ENCODE results near the gene ACVRL1. TPM values are rescaled to one million over a fixed set of nuclear protein-coding genes. Genes with fewer than 3 reads are reported as not detected.
A peak's percentile ranks its signal among the peaks of the same experiment; 100 is the strongest.

The ACVRL1 gene
- total and polyA plus RNA-seq, 9 of the 15 experiments (the other 6 are each of a cell fraction or from before 2014, with no cell fraction given): 0.07 to 1.4 (median 0.30) TPM

DNA sequence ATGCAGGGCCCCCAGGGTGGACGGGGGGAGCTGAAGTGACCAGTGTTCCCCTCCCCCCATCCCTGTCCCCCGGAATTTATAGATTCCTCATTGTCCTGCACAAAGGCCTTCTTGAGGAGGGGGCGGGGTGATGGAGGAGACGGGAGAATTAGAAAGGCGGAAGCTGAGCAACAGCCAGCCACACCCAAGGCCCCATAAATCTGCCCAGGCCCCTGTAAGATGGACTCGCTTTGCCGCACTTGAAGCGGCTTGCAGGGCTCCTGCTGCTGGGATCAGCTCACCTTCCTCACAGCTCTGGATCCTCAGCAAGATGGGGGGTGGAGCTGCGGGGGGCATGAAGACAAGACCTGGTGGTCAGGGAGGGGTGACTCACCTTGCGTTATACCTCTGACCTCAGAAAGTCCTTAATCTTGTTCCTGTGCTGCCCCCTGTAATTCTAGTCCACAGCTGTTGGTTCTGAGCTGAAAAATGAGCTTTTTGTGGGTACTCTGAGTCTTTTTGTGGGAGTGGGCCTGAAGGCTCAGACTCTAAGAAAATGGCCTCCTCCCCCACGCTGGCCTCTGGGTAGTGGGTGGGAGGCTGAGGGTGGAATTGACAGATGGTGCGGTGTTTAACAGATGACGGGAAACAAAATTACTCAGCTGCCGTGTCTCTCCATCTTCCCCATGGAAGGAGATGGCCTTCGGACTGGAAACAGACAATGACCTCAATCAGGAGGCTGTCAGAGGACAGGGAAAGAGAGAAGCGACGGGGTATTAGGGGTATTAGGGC, 35.2 kb upstream of the ACVRL1 start (continued):
- TF ChIP-seq TFAP4 (CRISPR knock-in tag; IDR thresholded peaks at IDR 0.05; ENCODE audit: borderline replicate concordance) (peak; percentile 49; the same call in 1 of the 2 replicates), RNF2 (IDR thresholded peaks at IDR 0.05) (no peak), KLF1 (tag; IDR thresholded peaks at IDR 0.05) (peak; percentile 65; the same call in 1 of the 2 replicates), NRF1 (conservative IDR thresholded peaks at IDR 0.05 in 1 of 2, IDR thresholded peaks at IDR 0.05 in 1 of 2) (peak; percentile 21 to 24; a peak in 2 of 4 replicates)
- TF ChIP-seq, protein P1, sequence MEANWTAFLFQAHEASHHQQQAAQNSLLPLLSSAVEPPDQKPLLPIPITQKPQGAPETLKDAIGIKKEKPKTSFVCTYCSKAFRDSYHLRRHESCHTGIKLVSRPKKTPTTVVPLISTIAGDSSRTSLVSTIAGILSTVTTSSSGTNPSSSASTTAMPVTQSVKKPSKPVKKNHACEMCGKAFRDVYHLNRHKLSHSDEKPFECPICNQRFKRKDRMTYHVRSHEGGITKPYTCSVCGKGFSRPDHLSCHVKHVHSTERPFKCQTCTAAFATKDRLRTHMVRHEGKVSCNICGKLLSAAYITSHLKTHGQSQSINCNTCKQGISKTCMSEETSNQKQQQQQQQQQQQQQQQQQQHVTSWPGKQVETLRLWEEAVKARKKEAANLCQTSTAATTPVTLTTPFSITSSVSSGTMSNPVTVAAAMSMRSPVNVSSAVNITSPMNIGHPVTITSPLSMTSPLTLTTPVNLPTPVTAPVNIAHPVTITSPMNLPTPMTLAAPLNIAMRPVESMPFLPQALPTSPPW (CRISPR knock-in tag; IDR thresholded peaks at IDR 0.05): 0 out of 2 replicates have a peak, but pooled peaks have one; percentile 21

GRCh38 chr12:51872689-51872981, 34.7 kb upstream of the ACVRL1 start:
- ChIA-PET CTCF (ENCODE audit: low intra/inter-chr PET ratio) (no interaction called here), POLR2A (no interaction called here)
- Histone ChIP-seq H3K4me2 (ENCODE audit: insufficient read depth, low read length) (no peak overlapping the region), H2AFZ (ENCODE audit: low read depth, low read length) (no peak overlapping the region), H3K4me1 (replicated peaks in 1 of 2; ENCODE audit: control insufficient read depth in 2 of 2, insufficient read depth in 2 of 2, low read length in 2 of 2) (peaks cover 7 to 22% of the 10 kb centered on the region in 2 experiments; a peak in 4 of 5 replicates), H3K9me3 (replicated peaks; ENCODE audit: control insufficient read depth, insufficient read depth, low read depth, low read length) (no peaks in the 10 kb centered on the region), H4K20me1 (replicated peaks; ENCODE audit: control insufficient read depth, insufficient read depth, low read length) (peaks cover 6% of the 10 kb centered on the region; the same call in 1 of the 2 replicates), H3K79me2 (ENCODE audit: control insufficient read depth, insufficient read depth, low read length) (no peaks in the 10 kb centered on the region), H3K36me3 (ENCODE audit: control insufficient read depth, insufficient read depth, low read length) (no peaks in the 10 kb centered on the region), H3K9ac (ENCODE audit: insufficient read depth in 1 of 2, low read depth in 2 of 2, low read length in 2 of 2) (no peak overlapping the region), H3K4me3 (no peak overlapping the region), H3K27me3 (ENCODE audit: control insufficient read depth in 2 of 2, insufficient read depth in 2 of 2, low read length in 2 of 2) (peaks cover 29 to 55% of the 10 kb centered on the region in 2 experiments), H3K9me1 (ENCODE audit: control insufficient read depth, insufficient read depth, low read length) (no peaks in the 10 kb centered on the region), H3K27ac (ENCODE audit: extremely low read depth, low read depth, low read length) (no peak overlapping the region)
- FAIRE-seq (no peak), DNase-seq (ENCODE audit: extremely low read depth in 1 of 4, low spot score in 3 of 4) (no peak), ATAC-seq (no peak)
- BruUV-seq (replicated peaks): no TSS peak
- in situ Hi-C loops (cut with MboI): loop anchor here (5.0 kb wide), 1 partner anchor 445 kb away; no protein-coding TSS in a partner anchor
- 23% methylated on average over 3 of the region's 3 CpGs for WGBS (ENCODE audit: insufficient coverage, low coverage, missing lambda C conversion rate)
- intact Hi-C loops (cut with micrococcal nuclease): no loop called here
- TF ChIP-seq ADNP (tag; IDR thresholded peaks at IDR 0.05): peak; percentile 81
- TF ChIP-seq MBD1 (CRISPR knock-in tag; IDR thresholded peaks at IDR 0.05): no peak
- TF ChIP-seq ETV5 (CRISPR knock-in tag; IDR thresholded peaks at IDR 0.05; ENCODE audit: low read depth): no peak
- TF ChIP-seq HDAC1 (IDR thresholded peaks at IDR 0.05): no peak
- TF ChIP-seq, protein P2, sequence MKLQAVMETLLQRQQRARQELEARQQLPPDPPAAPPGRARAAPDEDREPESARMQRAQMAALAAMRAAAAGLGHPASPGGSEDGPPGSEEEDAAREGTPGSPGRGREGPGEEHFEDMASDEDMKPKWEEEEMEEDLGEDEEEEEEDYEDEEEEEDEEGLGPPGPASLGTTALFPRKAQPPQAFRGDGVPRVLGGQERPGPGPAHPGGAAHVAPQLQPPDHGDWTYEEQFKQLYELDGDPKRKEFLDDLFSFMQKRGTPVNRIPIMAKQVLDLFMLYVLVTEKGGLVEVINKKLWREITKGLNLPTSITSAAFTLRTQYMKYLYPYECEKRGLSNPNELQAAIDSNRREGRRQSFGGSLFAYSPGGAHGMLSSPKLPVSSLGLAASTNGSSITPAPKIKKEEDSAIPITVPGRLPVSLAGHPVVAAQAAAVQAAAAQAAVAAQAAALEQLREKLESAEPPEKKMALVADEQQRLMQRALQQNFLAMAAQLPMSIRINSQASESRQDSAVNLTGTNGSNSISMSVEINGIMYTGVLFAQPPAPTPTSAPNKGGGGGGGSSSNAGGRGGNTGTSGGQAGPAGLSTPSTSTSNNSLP (IDR thresholded peaks at IDR 0.05; ENCODE audit: borderline replicate concordance, low read depth, low read length): no peak
- TF ChIP-seq HMG20B (CRISPR knock-in tag; IDR thresholded peaks at IDR 0.05): no peak
- no peak for TF ChIP-seq KAT8 (IDR thresholded peaks at IDR 0.05; ENCODE audit: low read depth)
- TF ChIP-seq BRF2 (IDR thresholded peaks at IDR 0.05; ENCODE audit: borderline replicate concordance, insufficient read depth, insufficient read length): no peak
